Middle frontal gyrus (tissue), 1 donor: ENCODE measurements around the gene ABHD1.

Source experiments
- DNase-seq: peaks from one replicate; pipeline ENCODE4 v3.0.0-alpha.2; 2015; ENCODE audit warnings: low spot score; ENCODE audit errors: extremely low spot score

The ABHD1 gene

DNA sequence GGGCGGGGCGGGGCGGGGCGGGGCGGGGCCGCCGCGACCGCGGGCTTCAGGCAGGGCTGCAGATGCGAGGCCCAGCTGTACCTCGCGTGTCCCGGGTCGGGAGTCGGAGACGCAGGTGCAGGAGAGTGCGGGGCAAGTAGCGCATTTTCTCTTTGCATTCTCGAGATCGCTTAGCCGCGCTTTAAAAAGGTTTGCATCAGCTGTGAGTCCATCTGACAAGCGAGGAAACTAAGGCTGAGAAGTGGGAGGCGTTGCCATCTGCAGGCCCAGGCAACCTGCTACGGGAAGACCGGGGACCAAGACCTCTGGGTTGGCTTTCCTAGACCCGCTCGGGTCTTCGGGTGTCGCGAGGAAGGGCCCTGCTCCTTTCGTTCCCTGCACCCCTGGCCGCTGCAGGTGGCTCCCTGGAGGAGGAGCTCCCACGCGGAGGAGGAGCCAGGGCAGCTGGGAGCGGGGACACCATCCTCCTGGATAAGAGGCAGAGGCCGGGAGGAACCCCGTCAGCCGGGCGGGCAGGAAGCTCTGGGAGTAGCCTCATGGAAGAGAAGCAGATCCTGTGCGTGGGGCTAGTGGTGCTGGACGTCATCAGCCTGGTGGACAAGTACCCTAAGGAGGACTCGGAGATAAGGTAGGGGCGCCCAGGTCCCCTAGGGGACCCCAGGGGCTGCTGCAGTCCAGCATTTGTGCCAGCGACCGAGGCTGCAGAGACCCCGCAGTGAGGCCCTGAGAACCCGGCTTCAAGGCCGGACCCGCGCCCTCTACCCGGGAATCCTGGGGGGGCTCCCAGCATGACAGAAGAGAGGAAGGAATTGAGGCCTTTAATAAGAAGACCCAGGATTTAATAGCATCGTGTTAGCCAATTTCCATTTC lies 36.7 kb upstream of the ABHD1 start, which contains the start of gene KHK:
Gene KHK (plus strand): TSS at position 49 of the 870 bp plus-strand sequence. CDS start 488 bp downstream, at position 537.
- peak; percentile 40 for DNase-seq

DNA sequence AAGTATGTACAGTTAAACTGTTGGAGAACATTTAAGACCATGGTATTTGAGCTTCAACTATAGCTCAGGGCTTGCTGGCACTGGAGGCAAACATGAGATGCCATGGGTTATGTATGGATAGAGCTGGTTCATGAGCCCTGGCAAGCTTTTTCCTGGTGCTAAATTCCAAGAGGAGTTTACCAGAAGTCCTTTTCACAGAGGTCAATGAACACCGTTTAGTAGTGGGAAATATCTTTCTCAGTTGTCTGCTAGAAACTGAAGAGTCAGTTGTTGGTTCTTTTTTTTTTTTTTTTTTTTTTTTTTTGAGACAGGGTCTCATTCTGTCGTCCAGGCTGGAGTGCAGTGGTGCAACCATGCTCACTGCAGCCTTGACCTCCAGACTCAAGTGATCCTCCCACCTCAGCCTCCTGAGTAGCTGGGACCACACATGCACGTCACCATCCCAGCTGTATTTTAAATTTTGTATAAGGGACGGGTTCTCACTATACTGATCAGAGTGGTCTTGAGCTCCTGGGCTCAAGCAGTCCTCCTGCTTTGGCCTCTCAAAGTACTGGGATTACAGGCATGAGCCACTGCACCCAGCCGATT lies 35.7 kb upstream of the ABHD1 start:
- no peak for DNase-seq

DNA sequence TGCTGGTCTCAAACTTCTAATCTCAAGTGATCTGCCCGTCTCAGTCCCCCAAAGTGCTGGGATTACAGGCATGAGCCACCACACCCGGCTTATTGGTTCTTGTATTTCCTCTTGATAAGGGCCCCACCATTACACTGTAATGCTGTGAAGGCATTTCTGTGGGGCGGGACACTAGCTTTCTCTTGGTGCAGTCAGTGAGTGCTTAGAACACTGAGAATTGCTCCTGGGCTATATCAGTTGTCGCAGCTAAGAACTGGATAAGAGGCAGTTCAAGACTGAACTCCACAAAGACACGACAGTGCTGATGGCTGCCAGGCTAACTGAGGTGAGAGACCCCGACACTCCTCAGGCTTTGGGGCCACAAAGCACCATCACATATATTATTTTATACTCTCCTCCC lies 35.0 kb upstream of the ABHD1 start:
- DNase-seq: no peak

DNA sequence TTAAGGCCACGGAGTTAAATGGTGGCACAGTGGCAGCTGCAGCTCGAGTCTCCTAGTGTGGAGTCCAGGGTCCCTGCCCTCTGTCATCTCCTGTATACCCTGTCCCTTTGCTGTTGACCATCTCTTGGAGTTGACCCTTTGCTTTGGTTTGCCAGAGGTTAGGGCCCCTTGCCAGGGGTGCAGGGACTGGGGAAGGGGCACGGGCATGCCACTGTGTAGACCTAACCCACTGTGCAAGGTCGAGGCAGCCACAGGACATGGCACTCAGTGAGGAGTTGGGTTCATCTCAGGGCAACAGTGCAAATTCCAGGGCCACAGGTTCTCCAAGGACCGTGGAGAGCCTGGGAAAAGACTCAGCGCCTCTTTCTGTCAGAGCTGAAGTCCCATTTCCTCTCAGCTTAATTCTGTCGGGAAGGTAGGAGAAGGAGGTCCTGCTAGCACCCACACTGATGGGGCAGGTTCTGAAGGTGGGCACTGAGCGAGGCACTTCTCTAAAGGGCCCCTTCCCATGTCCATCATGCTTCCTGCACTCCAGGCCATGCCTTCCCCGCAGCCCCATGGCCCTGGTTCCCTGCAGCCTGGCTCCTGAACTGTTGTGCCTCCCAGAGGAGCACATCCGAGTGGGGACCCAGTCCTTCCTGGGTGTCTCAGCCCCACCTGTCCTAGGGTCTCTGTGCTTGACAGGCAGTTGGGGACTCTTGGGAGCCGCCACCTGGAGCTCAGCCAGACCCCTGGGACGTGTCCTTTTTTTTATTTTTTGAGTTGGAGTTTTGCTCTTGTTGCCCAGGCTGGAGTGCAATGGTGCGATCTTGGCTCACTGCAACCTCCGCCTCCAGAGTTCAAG lies 34.3 kb upstream of the ABHD1 start:
- no peak for DNase-seq

DNA sequence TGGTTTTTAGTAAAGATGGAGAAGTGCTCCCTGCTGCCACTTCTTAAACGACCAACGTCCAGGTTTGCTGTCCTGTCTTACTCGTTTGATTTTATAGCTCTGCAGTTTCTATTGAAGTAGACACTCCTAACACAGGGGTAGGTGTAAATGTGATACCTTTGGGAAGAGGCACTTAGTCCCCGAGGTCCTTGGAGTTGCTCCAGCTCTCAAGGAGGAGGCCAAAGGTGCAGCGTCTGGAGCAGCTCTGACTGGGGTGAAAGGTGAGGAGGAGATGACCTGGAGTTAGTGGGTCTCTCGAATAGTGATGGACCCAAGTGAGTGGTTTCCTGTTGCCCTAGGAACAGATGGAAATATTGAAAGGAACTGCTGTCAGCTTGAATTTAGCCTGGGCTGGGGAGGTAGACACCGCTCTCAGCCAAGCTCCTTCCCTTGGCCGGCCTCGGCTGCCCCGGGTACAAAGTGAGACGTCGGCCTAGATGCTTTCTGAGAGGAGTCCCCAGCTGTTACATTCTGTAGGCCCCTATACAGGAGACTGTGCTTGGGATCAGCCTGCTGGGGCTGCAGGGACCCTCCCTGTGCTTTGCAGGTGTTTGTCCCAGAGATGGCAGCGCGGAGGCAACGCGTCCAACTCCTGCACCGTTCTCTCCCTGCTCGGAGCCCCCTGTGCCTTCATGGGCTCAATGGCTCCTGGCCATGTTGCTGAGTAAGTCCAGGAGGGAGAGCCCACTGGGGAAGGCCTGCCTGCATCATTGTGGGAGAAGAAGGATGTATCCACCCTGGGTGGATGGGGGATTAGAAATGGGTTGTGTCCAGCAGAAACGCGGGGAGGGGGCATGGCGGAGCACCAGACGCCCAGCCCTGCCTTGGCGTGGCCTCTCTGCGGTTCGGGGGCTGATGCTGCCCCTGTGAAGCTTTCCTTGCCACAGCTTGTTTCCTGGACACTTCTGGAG lies 31.6 kb upstream of the ABHD1 start:
- no peak for DNase-seq

DNA sequence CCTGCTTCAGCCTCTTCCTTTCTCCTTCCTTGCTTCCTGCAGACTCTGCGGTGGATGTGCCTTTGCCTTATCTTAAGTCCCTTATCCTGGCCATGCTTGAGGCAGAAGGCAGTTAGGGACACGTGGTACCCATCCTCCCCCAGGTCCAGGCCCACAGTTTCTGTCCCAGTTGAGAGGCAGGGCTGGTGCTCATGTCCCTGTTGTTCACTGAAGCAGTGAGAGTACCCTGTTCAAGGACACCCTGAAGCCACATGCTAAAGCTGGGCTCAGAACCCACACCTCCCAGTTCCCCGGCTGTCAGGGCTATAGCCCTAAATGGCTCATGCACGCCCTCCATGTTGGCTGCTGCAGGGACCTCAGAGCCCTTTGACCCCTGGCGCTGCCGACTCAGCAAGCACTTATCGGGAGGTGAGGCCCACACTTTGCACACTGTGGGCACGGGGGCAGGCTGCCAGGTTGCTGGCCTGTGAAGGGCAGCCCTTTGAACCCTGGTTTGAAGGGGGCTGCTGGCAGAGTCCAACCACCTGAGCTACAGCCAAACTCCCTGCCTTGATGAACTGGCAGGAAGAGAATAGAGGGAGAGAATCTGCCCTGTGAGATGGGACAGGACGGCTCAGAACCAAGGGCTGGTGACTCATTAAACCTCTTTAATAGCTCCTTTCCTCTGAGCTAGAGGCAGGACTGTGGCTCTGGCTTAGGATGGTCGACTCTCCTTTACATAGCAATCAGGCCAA lies 30.8 kb upstream of the ABHD1 start:
- no peak for DNase-seq

DNA sequence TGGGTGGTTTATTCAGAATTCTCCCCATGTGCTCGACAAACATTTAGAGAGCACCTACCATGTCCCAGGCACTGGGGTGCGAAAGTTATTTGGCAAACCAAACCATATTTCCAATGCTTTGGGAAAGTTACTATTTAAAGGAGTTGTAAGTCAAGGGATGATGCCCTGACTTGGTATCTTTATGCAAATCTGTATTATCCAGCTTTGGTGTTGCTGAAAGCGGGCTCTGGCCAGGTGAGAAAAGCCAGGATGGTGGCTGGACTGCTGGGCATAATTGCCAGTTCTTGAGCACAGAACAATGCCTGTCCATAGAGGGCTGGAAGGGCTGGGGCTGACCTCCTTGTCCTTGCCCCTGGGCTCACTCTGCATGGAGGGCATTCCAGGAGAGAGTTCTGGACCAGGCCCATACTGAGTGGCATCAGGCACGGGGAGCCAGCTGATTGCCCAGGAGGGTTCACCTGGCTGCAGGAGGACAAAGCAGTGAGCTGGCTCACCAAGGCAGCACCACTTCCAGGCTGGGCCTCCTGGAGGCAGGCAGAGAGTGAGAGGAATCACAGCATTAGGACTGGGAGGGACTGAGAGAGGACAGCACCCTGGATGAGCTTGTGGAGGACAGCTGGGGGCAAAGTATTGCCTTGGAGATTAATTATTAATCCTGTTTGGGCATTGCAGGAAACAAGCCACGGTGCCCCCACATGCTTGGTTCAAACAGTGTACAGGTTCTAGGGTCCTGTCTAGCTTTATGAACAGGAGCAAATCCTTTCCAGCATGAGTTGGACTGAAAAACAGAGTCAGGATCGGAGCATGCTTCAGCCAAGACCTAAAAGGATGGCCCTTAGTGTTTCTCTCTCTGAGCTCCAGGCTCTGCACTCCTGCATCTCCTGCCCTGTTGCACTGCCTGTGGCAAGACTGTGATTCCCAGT lies 29.9 kb upstream of the ABHD1 start:
- DNase-seq: no peak

DNA sequence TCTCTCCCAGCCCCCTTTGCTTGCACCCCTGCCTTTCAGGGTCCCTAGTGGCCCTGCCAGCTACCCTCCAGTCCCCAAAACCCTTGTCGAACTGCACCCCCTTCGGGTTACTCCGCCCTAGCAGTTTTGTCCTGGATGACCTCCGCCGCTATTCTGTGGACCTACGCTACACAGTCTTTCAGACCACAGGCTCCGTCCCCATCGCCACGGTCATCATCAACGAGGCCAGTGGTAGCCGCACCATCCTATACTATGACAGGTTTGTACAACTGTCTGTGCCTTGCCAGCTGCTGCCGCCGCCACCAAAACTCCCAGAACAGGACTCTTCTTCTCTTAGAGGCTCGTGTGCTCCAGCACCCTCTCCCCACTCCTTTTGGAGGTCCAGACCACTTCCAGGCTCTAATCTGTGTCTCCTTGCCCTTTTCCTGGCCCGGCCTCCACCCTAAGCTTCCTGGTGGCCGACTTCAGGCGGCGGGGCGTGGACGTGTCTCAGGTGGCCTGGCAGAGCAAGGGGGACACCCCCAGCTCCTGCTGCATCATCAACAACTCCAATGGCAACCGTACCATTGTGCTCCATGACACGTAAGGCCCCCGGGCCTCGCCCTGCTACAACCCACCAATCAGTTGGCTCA lies 29.1 kb upstream of the ABHD1 start:
- no peak for DNase-seq

DNA sequence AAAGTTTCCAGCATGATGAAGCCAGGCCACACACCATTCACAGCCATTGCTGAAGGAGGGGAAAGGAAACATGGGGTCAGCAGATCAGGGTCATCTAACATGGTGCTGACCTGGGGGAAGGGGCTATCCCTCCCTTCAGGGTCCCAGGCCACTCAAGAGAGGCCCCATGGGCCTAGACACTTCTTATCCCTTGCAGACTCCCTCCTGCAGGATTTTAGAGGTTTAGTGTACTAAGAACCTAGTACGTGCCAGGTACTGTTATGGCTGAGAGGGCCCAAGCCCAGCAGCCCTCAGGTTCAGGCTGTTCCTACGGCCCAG lies 28.2 kb upstream of the ABHD1 start:
- DNase-seq: no peak

DNA sequence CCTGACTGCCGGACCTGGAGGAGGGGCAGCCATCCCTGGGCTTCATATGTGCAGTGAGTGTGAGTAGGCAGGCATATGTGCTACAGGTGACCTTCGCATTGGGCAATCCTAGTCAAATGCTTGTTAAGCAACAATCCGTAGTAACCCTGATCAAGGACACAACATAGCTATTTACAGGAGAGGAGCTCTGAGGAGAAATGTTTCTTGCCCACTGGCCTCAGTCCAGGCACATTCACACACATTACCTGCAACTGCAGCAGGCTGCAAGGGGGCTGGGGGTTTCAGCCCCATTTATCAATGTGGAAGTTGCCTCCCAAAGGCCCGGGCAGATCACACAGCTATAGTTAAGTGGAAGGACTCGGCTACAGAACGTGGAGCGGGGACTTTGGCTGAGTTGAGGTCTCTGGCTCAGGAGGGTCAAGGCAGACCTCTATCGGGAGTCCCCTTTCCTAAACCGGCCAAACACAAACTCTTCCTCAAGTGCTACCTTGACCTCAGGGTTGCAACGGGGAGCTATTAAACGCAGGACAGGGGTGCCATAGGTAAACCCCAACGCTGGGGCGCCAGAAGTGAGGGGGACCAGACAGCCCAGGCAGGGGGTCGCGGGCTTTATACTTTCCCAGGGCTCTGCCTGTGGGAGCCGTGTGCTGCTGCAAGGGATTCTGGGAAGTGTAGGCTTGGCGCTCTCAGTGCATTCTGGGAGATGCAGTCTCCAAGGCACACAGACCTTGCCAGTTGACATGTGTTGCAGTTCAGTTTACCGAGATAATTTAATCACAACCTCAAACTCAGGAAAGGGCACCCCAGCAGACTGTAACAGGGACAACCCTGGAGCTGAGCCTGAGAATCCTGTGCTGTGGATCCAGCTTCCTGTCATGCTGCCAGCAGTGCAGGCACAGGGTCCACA lies 27.6 kb upstream of the ABHD1 start:
- peak; percentile 61 for DNase-seq

DNA sequence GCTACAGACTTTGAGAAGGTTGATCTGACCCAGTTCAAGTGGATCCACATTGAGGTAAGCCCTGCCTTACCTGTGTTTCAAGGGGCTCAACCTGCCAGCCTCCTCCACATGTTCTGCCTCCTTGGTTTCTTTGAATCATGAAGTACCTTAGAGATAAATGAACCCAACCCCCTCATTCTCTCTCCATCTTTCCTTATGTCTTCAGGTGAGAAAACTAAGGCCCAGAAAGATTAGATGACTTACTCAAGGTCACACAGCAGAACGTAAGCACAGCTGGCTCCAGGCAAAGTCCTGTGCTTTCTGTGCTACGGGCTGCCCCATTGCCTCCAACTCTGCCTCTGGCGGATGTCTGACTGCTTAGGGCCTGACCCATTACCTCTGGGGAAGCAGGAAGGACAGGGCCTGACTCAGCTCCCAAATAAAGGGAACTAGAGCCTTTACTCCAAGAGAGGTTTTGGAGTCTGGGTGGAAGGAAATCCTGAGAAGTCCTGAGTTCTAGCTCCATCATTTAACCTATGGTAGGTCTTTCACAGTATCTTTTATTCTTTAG lies 26.8 kb upstream of the ABHD1 start:
- no peak for DNase-seq

DNA sequence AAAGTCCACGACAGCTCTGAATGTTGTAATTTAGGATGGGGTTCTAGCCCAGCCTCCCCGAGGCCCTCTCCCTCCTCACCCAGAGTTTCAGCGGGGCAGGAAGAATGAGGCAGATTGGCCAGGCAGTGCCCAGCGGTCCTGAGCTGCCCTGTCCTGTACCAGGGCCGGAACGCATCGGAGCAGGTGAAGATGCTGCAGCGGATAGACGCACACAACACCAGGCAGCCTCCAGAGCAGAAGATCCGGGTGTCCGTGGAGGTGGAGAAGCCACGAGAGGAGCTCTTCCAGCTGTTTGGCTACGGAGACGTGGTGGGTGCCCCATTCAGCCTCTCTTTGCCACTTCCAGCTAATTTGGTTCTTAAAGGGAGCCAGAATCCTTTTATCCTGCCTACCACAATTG lies 26.3 kb upstream of the ABHD1 start:
- no peak for DNase-seq

DNA sequence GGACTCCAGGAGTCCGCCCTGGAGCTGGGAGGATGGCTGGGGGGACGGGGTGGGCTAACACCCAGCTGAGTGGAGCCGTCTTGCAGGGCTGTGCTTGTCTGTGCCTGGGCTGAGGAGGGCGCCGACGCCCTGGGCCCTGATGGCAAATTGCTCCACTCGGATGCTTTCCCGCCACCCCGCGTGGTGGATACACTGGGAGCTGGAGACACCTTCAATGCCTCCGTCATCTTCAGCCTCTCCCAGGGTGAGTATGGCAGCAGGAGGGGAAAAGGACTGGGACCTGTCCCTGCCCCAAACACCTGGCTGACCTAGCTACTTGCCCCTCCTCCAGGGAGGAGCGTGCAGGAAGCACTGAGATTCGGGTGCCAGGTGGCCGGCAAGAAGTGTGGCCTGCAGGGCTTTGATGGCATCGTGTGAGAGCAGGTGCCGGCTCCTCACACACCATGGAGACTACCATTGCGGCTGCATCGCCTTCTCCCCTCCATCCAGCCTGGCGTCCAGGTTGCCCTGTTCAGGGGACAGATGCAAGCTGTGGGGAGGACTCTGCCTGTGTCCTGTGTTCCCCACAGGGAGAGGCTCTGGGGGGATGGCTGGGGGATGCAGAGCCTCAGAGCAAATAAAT lies 24.2 kb upstream of the ABHD1 start:
- DNase-seq: no peak

DNA sequence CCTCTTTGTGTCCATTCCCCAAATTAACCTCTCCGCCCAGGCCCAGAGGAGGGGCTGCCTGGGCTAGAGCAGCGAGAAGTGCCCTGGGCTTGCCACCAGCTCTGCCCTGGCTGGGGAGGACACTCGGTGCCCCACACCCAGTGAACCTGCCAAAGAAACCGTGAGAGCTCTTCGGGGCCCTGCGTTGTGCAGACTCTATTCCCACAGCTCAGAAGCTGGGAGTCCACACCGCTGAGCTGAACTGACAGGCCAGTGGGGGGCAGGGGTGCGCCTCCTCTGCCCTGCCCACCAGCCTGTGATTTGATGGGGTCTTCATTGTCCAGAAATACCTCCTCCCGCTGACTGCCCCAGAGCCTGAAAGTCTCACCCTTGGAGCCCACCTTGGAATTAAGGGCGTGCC lies 23.6 kb upstream of the ABHD1 start:
- no peak for DNase-seq

DNA sequence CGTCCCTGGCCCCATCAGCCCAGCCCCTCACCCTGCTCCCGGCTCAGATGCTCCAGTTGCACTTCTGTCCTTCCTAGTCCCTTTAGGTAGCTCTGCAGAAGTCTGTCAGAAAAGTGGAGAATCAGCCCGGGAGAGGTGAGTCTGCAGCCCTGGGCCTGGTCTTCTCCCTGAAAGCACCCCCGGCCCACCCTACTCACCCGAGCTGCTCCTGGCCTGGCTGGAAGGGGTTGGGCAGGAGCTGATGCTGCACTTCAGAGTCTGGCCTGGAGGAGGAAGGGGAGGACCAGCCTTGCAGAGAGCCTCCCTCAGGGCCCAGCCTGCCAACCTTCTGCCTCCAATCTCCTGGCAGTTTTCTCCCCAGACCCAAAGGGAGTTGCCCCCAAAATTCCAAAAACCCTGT lies 21.3 kb upstream of the ABHD1 start:
- DNase-seq: no peak

DNA sequence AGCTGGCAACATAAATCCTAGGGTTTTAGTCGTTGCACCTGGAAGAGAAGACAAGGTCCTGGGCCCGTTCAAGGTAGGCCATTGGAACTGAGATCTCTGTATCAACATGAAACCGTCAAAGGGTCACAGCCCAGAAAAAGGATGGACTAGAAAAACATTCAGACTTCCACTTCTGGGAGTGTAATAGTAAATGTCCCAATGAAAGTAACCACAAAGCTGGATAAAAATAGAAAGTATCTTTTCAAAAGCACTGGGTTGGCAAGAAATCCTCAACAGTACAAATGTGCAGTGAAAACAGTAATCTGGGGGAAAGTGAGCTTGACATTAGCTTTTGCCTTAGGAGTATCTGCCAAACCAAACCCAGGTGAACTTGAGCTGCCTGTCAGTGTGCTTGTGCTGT lies 17.6 kb upstream of the ABHD1 start:
- no peak for DNase-seq

DNA sequence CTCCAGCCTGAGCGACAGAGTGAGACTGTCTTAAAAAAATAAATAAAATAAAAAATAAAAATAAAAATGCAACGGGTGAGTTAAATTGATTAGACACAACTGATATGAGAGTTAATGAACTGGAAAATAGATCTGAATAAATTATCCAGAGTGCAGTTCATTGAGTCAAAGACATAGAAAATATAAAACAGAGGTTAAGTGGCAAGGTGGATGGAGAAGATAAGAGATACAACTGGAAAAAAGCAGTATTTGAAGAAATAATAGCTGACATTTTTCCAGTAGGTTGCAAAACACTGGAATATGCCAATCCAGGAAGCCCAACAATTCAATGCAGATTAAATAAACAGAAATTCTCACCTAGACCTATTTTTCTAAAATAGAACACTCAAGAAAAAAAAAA lies 15.4 kb upstream of the ABHD1 start:
- DNase-seq: no peak
